Measurements from ENCODE around the gene SH3TC1. TPM values are rescaled to one million over a fixed set of nuclear protein-coding genes. Genes with fewer than 3 reads are reported as not detected.

The SH3TC1 gene
- total RNA-seq, 1 experiment from 2014 or later, result 7.8 TPM

GRCh38 chr4:8215001-8215427 is 15.9 kb downstream of the SH3TC1 start:
- DNase-seq, result no peak
- BruUV-seq (replicated peaks), result no TSS peak
- Mint-ChIP-seq H3K4me3 (ENCODE audit: low read depth, unreplicated experiment) (no peak overlapping the region), H3K27me3 (ENCODE audit: unreplicated experiment) (no peaks in the 10 kb centered on the region), H3K36me3 (ENCODE audit: insufficient read depth, unreplicated experiment) (no peaks in the 10 kb centered on the region), H3K27ac (ENCODE audit: unreplicated experiment) (no peak overlapping the region), H3K4me1 (ENCODE audit: low read depth, unreplicated experiment) (no peaks in the 10 kb centered on the region), H3K9me3 (ENCODE audit: low read depth, unreplicated experiment) (no peaks in the 10 kb centered on the region)
- intact Hi-C loops (cut with micrococcal nuclease; ENCODE audit: unreplicated experiment), result no loop called here
- TF ChIP-seq, protein P1, sequence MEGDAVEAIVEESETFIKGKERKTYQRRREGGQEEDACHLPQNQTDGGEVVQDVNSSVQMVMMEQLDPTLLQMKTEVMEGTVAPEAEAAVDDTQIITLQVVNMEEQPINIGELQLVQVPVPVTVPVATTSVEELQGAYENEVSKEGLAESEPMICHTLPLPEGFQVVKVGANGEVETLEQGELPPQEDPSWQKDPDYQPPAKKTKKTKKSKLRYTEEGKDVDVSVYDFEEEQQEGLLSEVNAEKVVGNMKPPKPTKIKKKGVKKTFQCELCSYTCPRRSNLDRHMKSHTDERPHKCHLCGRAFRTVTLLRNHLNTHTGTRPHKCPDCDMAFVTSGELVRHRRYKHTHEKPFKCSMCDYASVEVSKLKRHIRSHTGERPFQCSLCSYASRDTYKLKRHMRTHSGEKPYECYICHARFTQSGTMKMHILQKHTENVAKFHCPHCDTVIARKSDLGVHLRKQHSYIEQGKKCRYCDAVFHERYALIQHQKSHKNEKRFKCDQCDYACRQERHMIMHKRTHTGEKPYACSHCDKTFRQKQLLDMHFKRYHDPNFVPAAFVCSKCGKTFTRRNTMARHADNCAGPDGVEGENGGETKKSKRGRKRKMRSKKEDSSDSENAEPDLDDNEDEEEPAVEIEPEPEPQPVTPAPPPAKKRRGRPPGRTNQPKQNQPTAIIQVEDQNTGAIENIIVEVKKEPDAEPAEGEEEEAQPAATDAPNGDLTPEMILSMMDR (IDR thresholded peaks at IDR 0.05; ENCODE audit: unreplicated experiment), result no peak
- CTCF ChIA-PET, result no interaction called here

GRCh38 chr4:8215641-8216442 is 16.8 kb downstream of the SH3TC1 start:
- no TSS peak for BruUV-seq (replicated peaks)
- Mint-ChIP-seq H3K27me3 (ENCODE audit: unreplicated experiment) (no peaks in the 10 kb centered on the region), H3K36me3 (ENCODE audit: insufficient read depth, unreplicated experiment) (no peaks in the 10 kb centered on the region)

DNA sequence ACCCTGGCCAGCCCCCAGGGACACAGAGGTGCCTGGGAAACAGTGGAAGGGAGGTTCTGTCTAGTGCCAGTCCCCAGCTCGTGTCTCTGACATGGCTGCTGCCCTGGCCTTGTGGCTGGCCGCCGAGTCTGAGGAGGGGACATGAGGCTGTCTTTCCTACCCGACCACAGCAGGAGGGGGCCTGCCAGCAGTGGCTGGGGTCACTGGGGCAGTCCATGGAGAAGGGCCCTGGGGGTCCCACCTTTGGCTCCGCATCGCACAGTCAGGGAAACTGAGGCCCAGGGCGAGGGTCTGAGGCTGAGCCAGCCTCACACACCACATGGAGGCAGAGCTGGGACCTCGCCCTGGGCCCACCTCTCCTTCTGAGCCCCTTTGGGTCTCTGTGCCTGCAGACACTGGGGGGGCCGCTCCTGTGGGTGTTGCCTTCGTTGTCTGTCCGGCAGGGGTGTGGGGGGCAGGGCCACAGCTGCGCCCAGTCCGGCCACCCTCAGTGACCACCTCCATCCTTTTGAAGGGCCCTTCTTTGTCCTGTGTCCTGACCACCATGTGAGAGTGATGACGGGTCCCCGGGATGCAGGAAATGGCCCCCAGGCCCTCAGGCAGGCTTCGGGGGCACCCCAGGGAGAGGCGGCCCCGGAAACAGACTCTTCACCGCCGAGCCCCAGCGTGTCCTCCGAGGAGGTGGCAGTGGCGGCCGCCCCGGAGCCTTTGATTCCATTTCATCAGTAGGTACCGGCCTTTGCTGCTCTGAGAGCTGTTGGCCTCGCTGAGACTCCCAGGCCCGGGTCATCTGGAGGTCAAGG is 17.6 kb downstream of the SH3TC1 start:
- no peaks in the 10 kb centered on the region for H3K9me3 Mint-ChIP-seq (ENCODE audit: low read depth, unreplicated experiment)
- CTCF ChIA-PET, result no interaction called here
- H3K27me3 Mint-ChIP-seq (ENCODE audit: unreplicated experiment), result no peaks in the 10 kb centered on the region
- H3K36me3 Mint-ChIP-seq (ENCODE audit: insufficient read depth, unreplicated experiment), result no peaks in the 10 kb centered on the region
- intact Hi-C loops (cut with micrococcal nuclease; ENCODE audit: unreplicated experiment), result no loop called here
- DNase-seq, result no peak
- H3K27ac Mint-ChIP-seq (ENCODE audit: unreplicated experiment), result no peak overlapping the region
- TF ChIP-seq, protein P1 (IDR thresholded peaks at IDR 0.05; ENCODE audit: unreplicated experiment), result no peak
- BruUV-seq (replicated peaks), result no TSS peak
- H3K4me3 Mint-ChIP-seq (ENCODE audit: low read depth, unreplicated experiment), result no peak overlapping the region
- H3K4me1 Mint-ChIP-seq (ENCODE audit: low read depth, unreplicated experiment), result no peaks in the 10 kb centered on the region

More at GRCh38 chr4:8215641-8216442, 16.8 kb downstream of the SH3TC1 start:
- Mint-ChIP-seq H3K4me3 (ENCODE audit: low read depth, unreplicated experiment) (no peak overlapping the region), H3K9me3 (ENCODE audit: low read depth, unreplicated experiment) (no peaks in the 10 kb centered on the region), H3K4me1 (ENCODE audit: low read depth, unreplicated experiment) (no peaks in the 10 kb centered on the region), H3K27ac (ENCODE audit: unreplicated experiment) (no peak overlapping the region)
- CTCF ChIA-PET, result no interaction called here
- no peak for DNase-seq
- TF ChIP-seq, protein P1 (IDR thresholded peaks at IDR 0.05; ENCODE audit: unreplicated experiment), result no peak
- intact Hi-C loops (cut with micrococcal nuclease; ENCODE audit: unreplicated experiment), result no loop called here

DNA sequence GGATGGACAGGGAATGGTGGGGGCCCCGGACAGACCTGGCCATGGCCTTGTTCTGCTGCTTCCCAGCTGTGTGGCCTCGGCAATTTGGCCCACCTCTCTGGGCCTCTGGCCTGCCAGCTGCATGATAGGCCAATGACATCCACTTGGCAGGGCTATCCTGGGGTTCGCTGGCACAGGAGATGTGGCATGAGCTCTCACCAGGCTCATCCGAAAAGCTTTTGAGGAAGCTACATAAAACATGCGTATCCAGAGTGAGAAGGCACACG is 18.1 kb downstream of the SH3TC1 start:
- Mint-ChIP-seq H3K36me3 (ENCODE audit: insufficient read depth, unreplicated experiment) (no peaks in the 10 kb centered on the region), H3K27ac (ENCODE audit: unreplicated experiment) (no peak overlapping the region), H3K4me1 (ENCODE audit: low read depth, unreplicated experiment) (no peaks in the 10 kb centered on the region), H3K4me3 (ENCODE audit: low read depth, unreplicated experiment) (no peak overlapping the region), H3K9me3 (ENCODE audit: low read depth, unreplicated experiment) (no peaks in the 10 kb centered on the region), H3K27me3 (ENCODE audit: unreplicated experiment) (no peaks in the 10 kb centered on the region)
- no TSS peak for BruUV-seq (replicated peaks)
- CTCF ChIA-PET, result no interaction called here
- TF ChIP-seq, protein P1 (IDR thresholded peaks at IDR 0.05; ENCODE audit: unreplicated experiment), result no peak
- no peak for DNase-seq
- intact Hi-C loops (cut with micrococcal nuclease; ENCODE audit: unreplicated experiment), result no loop called here

Measured in Calu3 (cell line).